Measurements from ENCODE around the gene AZI2. TPM values are rescaled to one million over a fixed set of nuclear protein-coding genes. Genes with fewer than 3 reads are reported as not detected.

AZI2 gene
- total RNA-seq, 1 donor from 2014 or later = 59.4 TPM

GRCh38 chr3:28291577-28291976 lies 57.0 kb downstream of the AZI2 start:
- H3K4me3 Mint-ChIP-seq = no peak overlapping the region
- no peak overlapping the region for H3K27ac Mint-ChIP-seq
- no peaks in the 10 kb centered on the region for H3K27me3 Mint-ChIP-seq
- H3K36me3 Mint-ChIP-seq = peaks cover 3% of the 10 kb centered on the region
- no peak for TF ChIP-seq CTCF (conservative IDR thresholded peaks at IDR 0.05)
- DNase-seq (ENCODE audit: extremely low spot score, unreplicated experiment) = no peak
- H3K9me3 Mint-ChIP-seq = no peaks in the 10 kb centered on the region
- peaks cover 3% of the 10 kb centered on the region for H3K4me1 Mint-ChIP-seq (ENCODE audit: unreplicated experiment)

- no peaks in the 10 kb centered on the region for H3K9me3 Mint-ChIP-seq
- H3K27ac Mint-ChIP-seq = no peak overlapping the region
- TF ChIP-seq CTCF (conservative IDR thresholded peaks at IDR 0.05) = no peak
- no peak for DNase-seq (ENCODE audit: extremely low spot score, unreplicated experiment)
- peaks cover 3% of the 10 kb centered on the region for H3K36me3 Mint-ChIP-seq
- H3K4me3 Mint-ChIP-seq = no peak overlapping the region
- H3K4me1 Mint-ChIP-seq (ENCODE audit: unreplicated experiment) = peaks cover 6% of the 10 kb centered on the region
- no peaks in the 10 kb centered on the region for H3K27me3 Mint-ChIP-seq
Measured at GRCh38 chr3:28290863-28291300, 57.7 kb downstream of the AZI2 start.

- TF ChIP-seq CTCF (conservative IDR thresholded peaks at IDR 0.05) = no peak
- Mint-ChIP-seq H3K36me3 (peaks cover 4% of the 10 kb centered on the region), H3K4me3 (no peak overlapping the region), H3K4me1 (ENCODE audit: unreplicated experiment) (peaks cover 6% of the 10 kb centered on the region), H3K27me3 (no peaks in the 10 kb centered on the region), H3K27ac (no peak overlapping the region), H3K9me3 (no peaks in the 10 kb centered on the region)
- DNase-seq (ENCODE audit: extremely low spot score, unreplicated experiment) = no peak
Measured at GRCh38 chr3:28287046-28287445, 61.6 kb downstream of the AZI2 start.

GRCh38 chr3:28286595-28286994 lies 62.0 kb downstream of the AZI2 start:
- no peaks in the 10 kb centered on the region for H3K27me3 Mint-ChIP-seq
- H3K4me3 Mint-ChIP-seq = no peak overlapping the region
- peaks cover 4% of the 10 kb centered on the region for H3K36me3 Mint-ChIP-seq
- no peak overlapping the region for H3K27ac Mint-ChIP-seq
- DNase-seq (ENCODE audit: extremely low spot score, unreplicated experiment) = no peak
- H3K9me3 Mint-ChIP-seq = no peaks in the 10 kb centered on the region
- H3K4me1 Mint-ChIP-seq (ENCODE audit: unreplicated experiment) = peaks cover 6% of the 10 kb centered on the region
- peak; percentile 77 for TF ChIP-seq CTCF (conservative IDR thresholded peaks at IDR 0.05)

GRCh38 chr3:28280781-28281180 lies 67.8 kb downstream of the AZI2 start:
- Mint-ChIP-seq H3K27ac (no peak overlapping the region), H3K4me1 (ENCODE audit: unreplicated experiment) (no peaks in the 10 kb centered on the region), H3K36me3 (peaks cover 4% of the 10 kb centered on the region), H3K9me3 (no peaks in the 10 kb centered on the region), H3K4me3 (no peak overlapping the region), H3K27me3 (no peaks in the 10 kb centered on the region)
- no peak for DNase-seq (ENCODE audit: extremely low spot score, unreplicated experiment)
- no peak for TF ChIP-seq CTCF (conservative IDR thresholded peaks at IDR 0.05)

- no peaks in the 10 kb centered on the region for H3K4me1 Mint-ChIP-seq (ENCODE audit: unreplicated experiment)
- TF ChIP-seq CTCF (conservative IDR thresholded peaks at IDR 0.05) = no peak
- peaks cover 8% of the 10 kb centered on the region for H3K36me3 Mint-ChIP-seq
- no peaks in the 10 kb centered on the region for H3K27me3 Mint-ChIP-seq
- H3K27ac Mint-ChIP-seq = no peak overlapping the region
- no peak for DNase-seq (ENCODE audit: extremely low spot score, unreplicated experiment)
- H3K9me3 Mint-ChIP-seq = peaks cover 2% of the 10 kb centered on the region
- H3K4me3 Mint-ChIP-seq = no peak overlapping the region
Measured at GRCh38 chr3:28279770-28280169, 68.9 kb downstream of the AZI2 start.

Data from type B pancreatic cell (in vitro differentiated cells).